GM21786 (cell line): Measurements from ENCODE around the gene ATP9B.
A peak's percentile ranks its signal among the peaks of the same experiment; 100 is the strongest.

ENCODE experiments used
- ATAC-seq: cut with Tn5 transposase; IDR thresholded peaks from one replicate; pipeline ENCODE4 v1.9.1; 2021; ENCODE audit not compliant: unreplicated experiment

The ATP9B gene

DNA sequence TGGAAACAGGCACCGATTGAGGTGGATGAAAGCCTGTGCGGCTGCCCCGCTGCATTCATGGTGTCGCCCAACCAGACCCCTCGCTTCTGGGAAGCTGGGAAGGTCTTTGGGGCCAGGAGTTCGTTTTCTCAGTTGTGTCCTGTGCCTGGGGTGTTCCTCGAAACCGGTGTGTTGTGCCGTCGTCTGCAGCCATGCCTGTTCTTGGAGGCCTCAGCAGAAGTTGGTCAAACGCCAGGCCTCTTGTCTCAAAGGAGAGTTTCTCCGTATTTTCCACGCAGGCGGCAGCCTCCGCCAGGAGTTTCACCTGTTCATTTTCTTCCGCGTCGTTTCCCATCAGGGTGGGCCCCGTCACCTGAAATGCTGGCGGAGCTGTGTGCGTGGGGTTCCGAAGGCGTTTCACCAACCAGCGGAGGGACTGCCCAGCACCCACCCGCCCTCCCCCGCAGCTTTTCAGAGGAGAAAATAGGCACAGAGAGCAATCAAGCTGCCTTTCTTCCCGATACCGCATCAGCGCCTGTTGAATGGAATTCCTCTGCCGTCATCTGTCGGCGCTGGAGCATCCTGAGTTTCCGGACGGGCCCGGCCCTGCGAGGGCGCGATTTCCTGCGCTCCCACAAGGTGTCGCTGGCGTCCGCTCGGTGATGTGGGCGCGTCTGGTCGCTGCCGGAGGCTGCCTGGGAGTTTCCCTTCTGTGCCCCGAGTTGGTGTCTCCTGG is 309.5 kb downstream of the ATP9B start:
- ATAC-seq, result peak; percentile 61

DNA sequence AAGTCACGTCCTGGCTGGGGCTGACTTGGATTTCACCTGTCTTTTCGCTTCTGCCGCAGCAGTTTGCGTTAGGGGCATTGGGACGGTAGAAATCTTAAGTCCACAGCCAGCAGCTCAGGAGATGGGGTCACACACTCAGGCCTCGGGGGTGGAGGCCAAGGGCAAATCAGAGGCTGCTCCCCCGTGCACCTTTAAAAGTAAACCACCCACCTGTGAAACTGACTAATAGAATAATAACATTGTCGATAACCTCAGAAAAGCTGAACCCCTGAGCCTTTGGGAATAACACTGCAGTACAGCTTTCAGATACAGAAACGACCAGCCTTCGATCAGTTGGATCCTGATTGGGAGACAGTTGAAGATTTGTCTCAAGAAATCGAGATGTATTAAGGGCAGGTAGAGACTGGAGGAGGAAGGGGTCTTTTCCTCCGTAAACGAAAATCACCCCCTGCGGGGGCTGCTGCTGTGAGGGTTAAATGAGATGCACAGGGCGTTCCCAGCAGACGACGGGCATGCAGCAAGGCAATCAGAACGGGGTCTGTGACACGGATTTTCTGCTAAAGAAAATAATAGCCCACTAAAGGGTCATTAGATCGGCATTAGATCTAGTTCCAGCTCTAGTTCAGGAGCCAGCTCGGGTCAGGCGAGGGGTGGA is 310.2 kb downstream of the ATP9B start:
- ATAC-seq, result no peak

DNA sequence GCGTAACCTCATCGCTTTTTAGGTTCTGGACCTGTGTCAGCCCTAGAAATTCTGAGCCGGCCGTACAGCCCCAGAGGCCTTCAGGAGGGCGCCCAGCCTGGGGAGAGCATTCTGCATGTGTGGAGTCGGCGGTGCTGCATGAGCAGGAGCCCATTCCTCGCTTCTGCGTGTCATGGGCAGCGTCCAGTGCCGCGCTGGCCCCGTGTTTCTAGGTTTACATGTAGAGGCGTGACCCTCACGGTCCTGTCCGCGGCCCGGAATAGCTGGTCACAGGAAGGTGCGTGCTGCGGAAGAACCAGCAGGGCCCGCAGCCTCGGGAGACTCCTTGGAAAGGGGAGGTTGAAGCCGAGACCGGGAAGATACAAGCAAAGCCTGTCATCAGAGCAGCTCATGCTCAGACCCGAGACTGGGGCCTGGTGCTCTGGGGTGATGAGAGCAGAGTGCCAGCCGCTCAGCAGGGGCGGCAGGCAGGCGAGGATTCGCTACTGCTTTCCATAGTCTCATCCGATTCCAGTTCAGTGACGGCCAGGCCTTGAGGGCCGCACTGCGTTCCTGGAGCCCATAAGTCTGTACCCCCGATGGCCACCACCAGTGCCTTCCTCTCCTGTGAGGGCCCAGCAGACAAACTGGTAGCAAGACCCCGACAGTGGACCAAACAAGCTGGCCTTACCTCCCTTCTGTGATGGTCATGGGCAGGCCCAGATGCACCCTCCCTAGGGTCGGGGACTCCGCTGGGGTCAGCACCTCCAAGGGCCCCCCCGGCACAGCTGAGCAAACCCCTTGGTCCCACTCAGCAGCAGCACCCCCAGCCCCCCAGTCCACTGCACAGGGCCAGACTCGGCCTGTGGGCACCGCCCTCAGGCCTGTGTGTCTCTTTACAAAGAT is 311.0 kb downstream of the ATP9B start:
- no peak for ATAC-seq

DNA sequence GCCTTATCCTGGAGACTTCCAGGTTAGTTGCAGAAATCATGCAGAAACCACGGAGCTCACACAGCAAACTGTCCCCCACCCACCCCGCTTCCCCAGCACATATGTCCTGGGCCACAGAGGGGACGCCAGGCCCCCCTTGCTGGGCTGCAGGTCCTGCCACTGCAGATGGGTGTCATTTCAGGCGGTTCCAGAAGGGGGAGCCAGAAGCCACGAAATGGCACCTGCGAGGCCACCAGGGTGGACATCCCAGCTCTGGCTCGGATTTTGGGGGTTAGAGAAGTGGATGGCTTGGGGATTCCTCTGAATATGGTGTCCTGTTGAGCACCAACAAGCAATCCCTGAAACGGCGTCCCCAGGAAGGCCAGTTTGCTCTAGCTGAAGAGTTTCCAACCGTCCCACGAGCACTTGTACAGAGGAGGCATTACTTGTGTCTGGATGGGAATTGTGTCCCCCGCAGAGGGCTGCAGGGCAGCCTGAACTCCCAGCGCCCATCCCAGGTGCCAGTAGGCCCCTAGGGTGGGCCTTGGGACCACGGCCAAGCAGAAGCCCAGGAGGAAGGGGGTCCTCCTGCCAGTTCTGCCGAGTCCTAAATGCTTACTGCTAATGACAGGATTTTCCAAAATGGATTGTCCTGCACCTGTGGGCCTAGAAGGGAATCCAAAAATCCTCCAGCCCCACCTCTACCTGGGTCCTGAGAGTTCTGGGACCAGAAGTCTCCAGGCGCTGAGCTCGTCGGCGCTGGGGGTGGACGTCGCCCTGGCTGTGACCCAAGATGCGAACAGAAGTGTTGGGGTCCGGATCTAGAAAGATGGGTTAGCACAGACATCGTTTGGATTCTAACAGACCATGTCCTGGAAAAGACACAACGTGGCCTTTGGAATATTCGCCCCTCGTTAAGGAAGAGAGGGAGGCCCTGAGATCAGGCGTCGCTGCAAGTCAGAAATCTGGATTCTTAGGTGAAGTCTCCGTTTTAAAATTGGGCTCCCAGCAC is 311.9 kb downstream of the ATP9B start:
- peak; percentile 44 for ATAC-seq

GRCh38 chr18:79381811-79382311 is 312.7 kb downstream of the ATP9B start:
- no peak for ATAC-seq

DNA sequence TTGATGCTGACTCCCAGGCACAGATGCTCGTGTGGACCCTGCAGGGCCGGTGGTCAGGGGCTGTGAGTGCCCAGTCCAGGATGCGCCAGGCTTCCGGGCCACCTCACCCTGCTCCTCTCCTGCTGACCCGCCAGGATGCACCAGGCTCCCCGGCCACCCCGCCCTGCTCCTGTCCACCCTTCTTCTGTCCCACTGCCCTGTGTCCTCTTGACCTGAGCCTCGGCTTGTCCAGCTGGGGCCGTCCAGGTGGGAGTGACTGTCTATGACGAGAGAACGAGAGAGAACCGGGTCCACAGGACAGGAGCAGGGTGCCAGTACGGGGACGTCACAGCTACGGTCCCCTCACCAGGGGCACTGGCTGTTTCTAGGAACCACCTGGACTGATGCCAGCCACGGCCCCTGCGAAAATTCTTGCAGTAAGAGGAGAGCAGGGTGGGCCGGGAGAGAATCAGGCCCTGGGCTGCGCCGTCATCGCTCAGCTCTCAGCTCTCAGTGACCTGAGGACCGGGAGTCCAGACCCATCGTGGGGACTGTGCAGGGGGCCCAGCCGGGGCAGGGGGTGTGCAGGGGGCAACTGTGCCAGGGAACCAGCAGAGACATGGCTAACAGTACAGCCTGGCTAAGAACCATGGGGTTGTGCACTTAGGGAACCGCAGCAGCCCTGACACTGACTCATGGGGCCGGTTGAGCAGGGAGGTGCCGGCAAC is 313.6 kb downstream of the ATP9B start:
- ATAC-seq, result no peak

GRCh38 chr18:79383388-79384056 is 314.3 kb downstream of the ATP9B start:
- no peak for ATAC-seq

- no peak for ATAC-seq
Measured at GRCh38 chr18:79384151-79384807, 315.1 kb downstream of the ATP9B start.

DNA sequence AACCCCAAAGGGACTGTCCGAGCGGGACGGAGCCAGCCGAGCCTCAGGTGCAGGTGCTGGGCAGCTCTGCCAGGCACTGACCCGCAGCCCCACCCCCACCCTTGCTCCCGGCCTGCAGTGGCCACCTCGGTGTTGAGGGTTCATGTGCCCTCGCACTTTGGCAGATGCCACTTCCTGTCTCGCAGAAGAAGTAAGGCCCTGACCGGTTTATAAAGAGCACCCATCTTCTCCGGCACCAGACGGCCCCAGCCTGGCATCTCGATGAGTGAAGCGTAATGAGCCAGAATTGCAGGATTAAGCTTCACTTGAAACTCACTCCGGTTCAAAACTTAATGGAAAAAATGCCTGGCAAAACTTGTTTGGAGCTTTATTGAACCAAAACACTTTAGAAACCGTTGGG is 315.6 kb downstream of the ATP9B start:
- no peak for ATAC-seq

DNA sequence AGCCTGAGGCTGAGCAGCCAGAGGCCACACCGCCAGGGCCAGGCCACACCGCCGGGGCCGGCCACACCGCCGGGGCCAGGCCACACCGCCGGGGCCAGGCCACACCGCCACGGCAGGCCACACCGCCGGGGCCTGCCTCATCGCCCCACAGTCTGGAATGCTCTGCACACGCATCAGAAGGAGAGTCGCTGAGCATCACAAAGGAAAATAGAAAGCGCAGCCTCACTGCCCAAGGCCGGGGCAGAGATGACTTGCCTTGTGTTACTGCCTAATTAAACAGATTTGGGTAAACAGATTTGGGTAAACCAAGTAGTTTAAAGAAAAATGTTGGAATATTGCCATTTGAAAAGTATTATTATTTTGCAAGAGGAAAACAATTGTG is 316.1 kb downstream of the ATP9B start:
- ATAC-seq, result no peak

DNA sequence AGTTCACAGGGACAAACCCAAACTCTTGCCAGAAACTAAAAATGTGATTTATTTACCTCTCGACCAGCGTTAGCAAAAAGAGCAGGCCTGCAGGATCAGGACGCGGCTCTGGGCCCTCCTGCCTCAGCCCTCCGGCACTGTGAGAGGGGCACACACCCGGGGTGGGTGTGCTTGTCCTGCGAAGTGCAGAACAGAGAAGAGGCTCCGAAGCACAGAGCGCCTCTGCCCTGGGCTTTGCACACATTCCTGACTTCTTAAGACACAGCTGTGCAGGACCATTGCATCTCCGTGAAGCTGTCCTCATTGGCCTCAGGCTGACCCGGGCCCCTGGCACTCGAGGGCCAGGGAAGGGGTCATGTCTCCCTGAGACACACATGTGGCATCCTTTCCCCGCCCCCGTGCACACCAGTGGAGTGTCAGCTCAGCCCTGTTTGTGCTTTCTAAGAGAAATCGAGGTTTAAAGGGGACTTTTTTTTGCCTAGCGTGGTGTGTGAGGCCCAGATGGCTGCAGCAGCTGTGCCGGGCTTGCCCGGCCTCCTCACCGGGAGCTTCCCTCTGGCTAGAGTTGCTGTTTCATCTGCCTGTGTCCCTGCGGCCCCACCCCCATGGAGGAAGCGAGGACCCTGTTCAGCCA is 316.6 kb downstream of the ATP9B start:
- no peak for ATAC-seq

- no peak for ATAC-seq
Measured at GRCh38 chr18:79386547-79386946, 317.4 kb downstream of the ATP9B start.

- no peak for ATAC-seq
Measured at GRCh38 chr18:79387214-79387613, 318.0 kb downstream of the ATP9B start.

DNA sequence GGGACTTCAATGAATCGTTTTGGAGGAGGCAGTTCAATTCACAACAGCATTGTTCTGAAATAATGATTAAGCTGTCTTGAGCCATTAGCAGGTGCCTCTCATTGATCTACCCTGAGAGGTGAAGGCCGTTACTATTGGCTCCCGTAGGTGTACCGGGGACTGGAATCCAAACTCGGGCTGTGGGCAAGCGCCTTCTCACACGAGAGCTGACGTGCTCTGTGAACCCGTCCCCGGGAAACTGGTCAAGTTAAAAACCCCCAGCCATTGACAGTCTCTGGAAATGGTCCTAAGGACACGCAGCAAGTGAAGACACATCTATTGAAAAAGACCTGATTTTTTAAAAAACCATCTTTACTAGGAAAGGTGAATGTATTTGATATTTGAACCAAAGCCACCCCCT is 318.4 kb downstream of the ATP9B start:
- ATAC-seq, result no peak

GRCh38 chr18:79388043-79388442 is 318.8 kb downstream of the ATP9B start:
- no peak for ATAC-seq

- no peak for ATAC-seq
Measured at GRCh38 chr18:79389689-79390088, 320.5 kb downstream of the ATP9B start.

DNA sequence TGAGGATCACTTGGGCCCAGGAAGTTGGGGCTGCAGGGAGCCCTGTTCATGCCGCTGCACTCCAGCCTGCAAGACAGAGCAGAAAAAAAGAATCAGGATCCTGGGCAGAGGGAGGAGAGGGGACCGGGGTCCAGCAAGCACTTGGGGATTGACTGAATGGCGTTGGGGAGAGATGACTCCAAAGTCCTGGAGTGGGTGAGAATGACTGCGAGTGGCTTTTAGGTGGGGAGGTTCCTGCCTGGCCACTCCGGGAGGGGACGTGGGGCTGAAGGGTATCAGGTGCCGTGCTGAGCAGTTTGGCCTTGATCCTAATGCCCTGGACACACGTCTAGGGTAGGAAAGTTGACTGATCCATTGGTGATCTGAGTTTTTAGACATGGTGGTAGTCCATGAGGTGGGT is 323.0 kb downstream of the ATP9B start:
- ATAC-seq, result no peak

- no peak for ATAC-seq
Measured at GRCh38 chr18:79393181-79393634, 324.0 kb downstream of the ATP9B start.
